Measurements from ENCODE around the gene KCNMA1.

- TF ChIP-seq CTCF (IDR thresholded peaks at IDR 0.05) (no peak), POLR2AphosphoS5 (IDR thresholded peaks at IDR 0.05) (no peak), POLR2A (IDR thresholded peaks at IDR 0.05) (no peak)
These were observed 560.2 kb downstream of the KCNMA1 start for GRCh38 chr10:77077316-77077945.
